Activated CD4-positive, alpha-beta T cell treated with anti-CD3 and anti-CD28 coated beads, Interleukin-2, amount 50 U/mL, for 24 hours (primary cell): ENCODE data around the gene DNAH5.

Experiments used
- DNase-seq, 2 donors: peaks; one replicate each; pipeline ENCODE4 v3.0.0-alpha.2; 2020; ENCODE audit warnings: low read depth in 1 of 2, low spot score in 1 of 2

Gene DNAH5

GRCh38 chr5:13643196-13643595, 301.3 kb downstream of the DNAH5 start:
- no peak for DNase-seq
